H1 (cell line): ENCODE results near the gene SPECC1. TPM values are rescaled to one million over a fixed set of nuclear protein-coding genes. Genes with fewer than 3 reads are reported as not detected.

ENCODE experiments used
- CTCF ChIA-PET: fragments of 300-600 bp; sonication (Branson Sonifier 250); formaldehyde crosslinking; loops from one replicate; lab custom pipeline; 2021; ENCODE audit not compliant: partially characterized antibody; lab: Charles Lee
- POLR2A ChIA-PET: fragments of 300-600 bp; sonication (Branson Sonifier 250); formaldehyde crosslinking; loops from one replicate; lab custom pipeline; 2021; ENCODE audit warnings: inconsistent platforms; ENCODE audit not compliant: partially characterized antibody; lab: Charles Lee
- DNase-seq, 2 experiments: peaks; one replicate each; pipeline versions ENCODE4 v3.0.0 to v3.0.0-alpha.2; 2010 to 2022; ENCODE audit warnings: low spot score in 2 of 2, low read depth in 1 of 2, mixed read lengths in 1 of 2
- FAIRE-seq: peaks from 2 replicates; lab custom pipeline; 2011; peaks lifted over from hg19 to GRCh38; lab: Jason Lieb, UNC
- H2AFZ ChIP-seq: 2 replicates; pipeline ENCODE4 v1.8.1; 2012; ENCODE audit warnings: low read length, inconsistent platforms
- H2AK5ac ChIP-seq: 2 replicates; pipeline ENCODE4 v1.6.1; 2013; ENCODE audit warnings: low read depth, low read length
- H2BK120ac ChIP-seq: replicated peaks from 2 replicates; pipeline ENCODE3; 2013; ENCODE audit warnings: low read depth, low read length, inconsistent platforms
- H2BK12ac ChIP-seq: 2 replicates; pipeline ENCODE4 v1.6.1; 2013; ENCODE audit warnings: low read depth, low read length
- H2BK15ac ChIP-seq: 2 replicates; pipeline ENCODE4 v1.6.1; 2013; ENCODE audit warnings: low read length
- H2BK20ac ChIP-seq: 2 replicates; pipeline ENCODE4 v1.6.1; 2013; ENCODE audit warnings: low read length
- H2BK5ac ChIP-seq: 2 replicates; pipeline ENCODE4 v1.6.1; 2013; ENCODE audit warnings: low read depth, low read length
- H3K14ac ChIP-seq: 2 replicates; pipeline ENCODE4 v1.6.1; 2013; ENCODE audit warnings: inconsistent platforms; ENCODE audit not compliant: insufficient read length
- H3K18ac ChIP-seq: 2 replicates; pipeline ENCODE4 v1.6.1; 2013; ENCODE audit warnings: low read length; ENCODE audit errors: extremely low read depth
- H3K23ac ChIP-seq: 2 replicates; pipeline ENCODE4 v1.6.1; 2013; ENCODE audit warnings: inconsistent platforms; ENCODE audit not compliant: insufficient read length
- H3K23me2 ChIP-seq: 2 replicates; pipeline ENCODE4 v1.6.1; 2013; ENCODE audit warnings: low read depth, low read length
- H3K27ac ChIP-seq: 2 replicates; pipeline ENCODE4 v1.6.1; 2011; ENCODE audit warnings: low read depth, low read length, inconsistent platforms
- H3K27me3 ChIP-seq, 4 experiments: replicated peaks in 1 of 4; 1 replicate in 1 of 4; 2 replicates in 3 of 4; pipeline versions ENCODE4 v1.6.1 to v1.8.1; 2011 to 2013; ENCODE audit warnings: low read length in 3 of 4, mild to moderate bottlenecking in 3 of 4, inconsistent platforms in 2 of 4, mixed read lengths in 2 of 4, moderate library complexity in 1 of 4; ENCODE audit not compliant: control insufficient read depth in 3 of 4, insufficient read depth in 3 of 4; ENCODE audit errors: extremely low read depth in 1 of 4
- H3K36me3 ChIP-seq, 4 experiments: 2 replicates each; pipeline versions ENCODE4 v1.6.1 to v1.8.1; 2011 to 2013; ENCODE audit warnings: mild to moderate bottlenecking in 4 of 4, low read length in 3 of 4, moderate library complexity in 2 of 4, control low read depth in 1 of 4, inconsistent platforms in 1 of 4; ENCODE audit not compliant: insufficient read depth in 4 of 4, control insufficient read depth in 2 of 4
- H3K4ac ChIP-seq: replicated peaks from 2 replicates; pipeline ENCODE3; 2013; ENCODE audit warnings: low read length, low read depth, mixed read lengths, inconsistent platforms; ENCODE audit not compliant: insufficient read length
- H3K4me1 ChIP-seq, 4 experiments: replicated peaks in 1 of 4; 1 replicate in 1 of 4; 2 replicates in 3 of 4; pipeline versions ENCODE4 v1.6.1 to v1.8.1; 2011 to 2013; ENCODE audit warnings: low read length in 3 of 4, inconsistent platforms in 2 of 4, mixed read lengths in 1 of 4; ENCODE audit not compliant: insufficient read depth in 4 of 4, control insufficient read depth in 3 of 4
- H3K4me2 ChIP-seq, 2 experiments: 2 replicates each; pipeline versions ENCODE4 v1.6.1 to v1.8.1; 2011 to 2013; ENCODE audit warnings: low read depth in 2 of 2, low read length in 2 of 2, control low read depth in 1 of 2, inconsistent platforms in 1 of 2, mild to moderate bottlenecking in 1 of 2; ENCODE audit not compliant: insufficient read depth in 1 of 2
- H3K4me3 ChIP-seq, 4 experiments: fragments of 200-600, 300-600 bp in 1 of 4; sonication (generic), shearing (Covaris generic), sonication (Bioruptor Twin) in 1 of 4; 2 replicates each; pipeline versions ENCODE4 v1.5.1 to v1.8.1; 2011 to 2016; ENCODE audit warnings: low read length in 4 of 4, low read depth in 3 of 4, control low read depth in 2 of 4, inconsistent platforms in 2 of 4, mild to moderate bottlenecking in 2 of 4, mixed read lengths in 1 of 4, moderate library complexity in 1 of 4; ENCODE audit not compliant: insufficient read depth in 2 of 4; ENCODE audit errors: extremely low read depth in 1 of 4
- H3K56ac ChIP-seq: replicated peaks from 2 replicates; pipeline ENCODE3; 2013; ENCODE audit warnings: low read depth, mild to moderate bottlenecking, mixed read lengths, low read length, inconsistent platforms; ENCODE audit not compliant: insufficient read length
- H3K79me1 ChIP-seq: 2 replicates; pipeline ENCODE4 v1.6.1; 2013; ENCODE audit warnings: low read depth, low read length, control low read depth
- H3K79me2 ChIP-seq, 2 experiments: 2 replicates each; pipeline versions ENCODE4 v1.6.1 to v1.8.1; 2012 to 2013; ENCODE audit warnings: low read length in 2 of 2, mild to moderate bottlenecking in 2 of 2, inconsistent platforms in 1 of 2; ENCODE audit not compliant: insufficient read depth in 2 of 2, control insufficient read depth in 1 of 2
- H3K9ac ChIP-seq, 4 experiments: replicated peaks in 1 of 4; 1 replicate in 1 of 4; 2 replicates in 3 of 4; pipeline versions ENCODE4 v1.6.1 to v1.8.1; 2011 to 2013; ENCODE audit warnings: low read depth in 3 of 4, low read length in 3 of 4, control low read depth in 2 of 4, mild to moderate bottlenecking in 2 of 4, moderate library complexity in 2 of 4, inconsistent platforms in 1 of 4; ENCODE audit errors: extremely low read depth in 1 of 4
- H3K9me3 ChIP-seq, 2 experiments: 2 replicates each; pipeline versions ENCODE4 v1.6.1 to v1.8.1; 2012 to 2013; ENCODE audit warnings: mild to moderate bottlenecking in 2 of 2, moderate library complexity in 2 of 2, control low read depth in 1 of 2, inconsistent platforms in 1 of 2, low read depth in 1 of 2, low read length in 1 of 2, mixed read lengths in 1 of 2; ENCODE audit not compliant: insufficient read depth in 2 of 2
- H4K20me1 ChIP-seq, 2 experiments: replicated peaks in 1 of 2; 2 replicates each; pipeline versions ENCODE3 to v1.8.1; 2011 to 2013; ENCODE audit warnings: inconsistent platforms in 2 of 2, low read length in 2 of 2, mild to moderate bottlenecking in 1 of 2; ENCODE audit not compliant: insufficient read depth in 2 of 2, control insufficient read depth in 1 of 2
- H4K5ac ChIP-seq: 2 replicates; pipeline ENCODE4 v1.6.1; 2013; ENCODE audit warnings: low read length, low read depth, mixed read lengths, inconsistent platforms; ENCODE audit not compliant: insufficient read length
- H4K8ac ChIP-seq: 2 replicates; pipeline ENCODE4 v1.8.0; 2013; ENCODE audit warnings: mild to moderate bottlenecking, moderate library complexity, low read length, inconsistent platforms; ENCODE audit not compliant: insufficient read depth; ENCODE audit errors: extremely low read depth
- H4K91ac ChIP-seq: replicated peaks from 2 replicates; pipeline ENCODE3; 2013; ENCODE audit warnings: low read length, mixed read lengths, inconsistent platforms; ENCODE audit not compliant: insufficient read length
- NRF1 ChIP-seq: IDR thresholded peaks from 2 replicates; pipeline ENCODE4 v1.6.1; 2011; ENCODE audit warnings: mild to moderate bottlenecking, low read depth, low read length, improper control_type of control experiment
- SIX5 ChIP-seq: IDR thresholded peaks from 2 replicates; pipeline ENCODE4 v1.6.1; 2011; ENCODE audit warnings: mild to moderate bottlenecking, low read depth, low read length
- SUZ12 ChIP-seq: fragments of 200-600 bp; sonication (generic); IDR thresholded peaks from 2 replicates; pipeline ENCODE4 v1.6.1; 2012; ENCODE audit warnings: mild to moderate bottlenecking, inconsistent platforms, low read length, moderate library complexity, mixed read lengths
- WGBS, 2 experiments: shearing (Covaris generic) in 1 of 2; methylation state at CpG; one replicate each; pipeline versions ENCODE4 v1.1.6 to v1.1.7; 2013 to 2015; ENCODE audit warnings: low lambda C conversion rate in 2 of 2, mixed read lengths in 2 of 2, inconsistent platforms in 1 of 2, low coverage in 1 of 2, missing lambda C conversion rate in 1 of 2; ENCODE audit not compliant: insufficient replicate concordance in 2 of 2, insufficient coverage in 1 of 2, insufficient read length in 1 of 2; ENCODE audit errors: extremely low coverage in 1 of 2, missing lambda C conversion rate in 1 of 2; 5-methylcytosine and 5-hydroxymethylcytosine counted together
- polyA plus RNA-seq, 7 experiments: library from polyadenylated mRNA; depleted of rRNA in 3 of 7; stranded (reverse) in 5 of 7; unstranded in 2 of 7; fragments of >200 nt in 5 of 7; fragments of 200-250 nt in 2 of 7; gene quantifications; 1 replicate in 5 of 7; 2 replicates in 1 of 7; 4 replicates in 1 of 7; pipeline versions ENCODE4 v1.2.1 to v1.2.3, GENCODE V29; 2011 to 2013; ENCODE audit warnings: missing spikeins in 2 of 7, mixed read lengths in 2 of 7
- total RNA-seq: library from RNA; stranded (reverse); fragmentation: NEBNext Ultra II Directional; extraction: Animal tissue kit (Norgen Biotek cat#: 25700); gene quantifications from 2 replicates; pipeline ENCODE4 v1.2.1, GENCODE V29; 2021

Gene SPECC1
- total and polyA plus RNA-seq, 2 of the 8 experiments (the other 6 are each of a cell fraction or from before 2014, with no cell fraction given), result 35.8 to 87.9 TPM

- WGBS, 2 experiments, result 90% methylated on average over 6 of the region's 6 CpGs; no CpG with 5 or more reads in 1 of the 2 experiments
- no peak overlapping the region for H4K8ac ChIP-seq
- no peaks in the 10 kb centered on the region for H3K23me2 ChIP-seq
- DNase-seq, result no peak
- H3K4me1 ChIP-seq, result no peaks in the 10 kb centered on the region
- TF ChIP-seq SIX5 (no peak), SUZ12 (no peak), NRF1 (no peak)
- TF ChIP-seq, all 59 proteins: peak for 0
- H2BK15ac ChIP-seq, result no peak overlapping the region
- H3K79me1 ChIP-seq, result no peaks in the 10 kb centered on the region
- H2AFZ ChIP-seq, result no peak overlapping the region
- peaks cover 0 to 1% of the 10 kb centered on the region in 2 experiments for H4K20me1 ChIP-seq
- no peak overlapping the region for H4K5ac ChIP-seq
- no peak overlapping the region for H3K56ac ChIP-seq
- no peak overlapping the region for H2AK5ac ChIP-seq
- no peak overlapping the region for H3K14ac ChIP-seq
- H4K91ac ChIP-seq, result no peak overlapping the region
- H2BK120ac ChIP-seq, result no peak overlapping the region
- no peak overlapping the region for H3K27ac ChIP-seq
- no peak overlapping the region for H3K18ac ChIP-seq
- H3K79me2 ChIP-seq, result no peaks in the 10 kb centered on the region; a peak in 1 of 4 replicates
- no peak overlapping the region for H3K23ac ChIP-seq
- no peak for FAIRE-seq
- no peaks in the 10 kb centered on the region for H3K27me3 ChIP-seq
- ChIA-PET POLR2A (interaction anchor here (1.1 kb wide), 1 partner anchor 20 kb away, joined by 7 read pairs; no protein-coding TSS in a partner anchor), CTCF (no interaction called here)
- H2BK12ac ChIP-seq, result no peak overlapping the region
- H2BK5ac ChIP-seq, result no peak overlapping the region
- no peaks in the 10 kb centered on the region for H3K9me3 ChIP-seq
- no peak overlapping the region for H3K4ac ChIP-seq
- no peak overlapping the region for H2BK20ac ChIP-seq
- H3K4me2 ChIP-seq, result no peak overlapping the region
- H3K9ac ChIP-seq, result no peak overlapping the region
- peaks cover 0 to 9% (median 4%) of the 10 kb centered on the region in 4 experiments; a peak in 4 of 8 replicates for H3K36me3 ChIP-seq
- no peak overlapping the region for H3K4me3 ChIP-seq
Observed at GRCh38 chr17:20294120-20294519, 285.0 kb downstream of the SPECC1 start.
